ENCODE data around the gene THAP10.

The THAP10 gene

DNA sequence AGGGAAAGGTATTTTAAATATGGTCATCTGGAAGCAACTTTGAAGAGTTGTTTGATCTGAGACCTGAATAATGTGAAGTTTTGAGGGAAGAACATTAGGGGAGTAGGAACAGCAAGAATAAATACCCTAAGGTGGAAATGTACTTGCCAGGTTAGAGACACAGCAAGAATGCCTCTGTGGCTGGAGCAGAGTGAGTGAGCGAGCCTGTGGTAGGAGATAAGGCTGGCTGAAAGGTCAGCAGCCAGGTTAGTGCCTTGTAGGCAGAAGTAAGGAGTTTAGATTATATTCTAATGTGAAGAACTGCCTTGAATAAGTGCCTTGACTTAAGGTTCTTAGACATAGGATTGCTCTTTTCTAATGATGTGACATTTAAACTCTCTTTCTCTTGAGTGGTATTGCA, 18.7 kb upstream of the THAP10 start:
- DNase-seq (ENCODE audit: extremely low spot score), result no peak
- POLR2A ChIA-PET, result no interaction called here

DNA sequence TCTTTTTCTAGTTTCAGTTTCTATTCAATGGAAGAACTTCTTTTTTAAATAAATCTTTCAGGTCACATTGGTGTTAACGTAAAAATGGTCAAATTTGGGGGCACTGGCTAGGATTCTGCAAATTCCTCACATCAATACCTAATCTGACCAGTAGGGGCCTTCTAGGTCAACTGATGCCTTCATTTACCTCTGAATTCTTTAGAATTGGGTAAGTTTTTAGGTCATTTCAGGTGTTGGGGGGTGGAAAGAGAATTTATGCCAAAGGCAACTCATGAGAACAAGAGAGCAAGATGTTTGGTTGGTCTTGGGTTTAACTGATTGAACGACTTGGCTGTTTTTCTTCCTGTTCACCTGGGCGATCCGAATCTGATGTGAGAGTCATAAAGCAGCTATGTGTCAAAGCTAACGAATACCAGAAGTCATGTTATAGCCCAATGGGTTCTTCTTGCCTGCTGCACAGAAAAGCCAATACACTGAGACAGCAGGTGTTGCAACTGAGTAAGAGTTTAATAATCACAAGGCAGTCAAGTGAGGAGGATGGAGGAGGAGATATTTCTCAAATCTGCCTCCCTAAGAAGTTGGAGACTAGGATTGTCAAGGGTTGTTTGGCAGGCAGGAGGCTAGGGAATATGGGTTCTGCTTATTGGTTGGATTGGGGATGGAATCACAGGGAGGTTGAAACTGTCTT, 15.7 kb upstream of the THAP10 start:
- TF ChIP-seq CTCF (IDR thresholded peaks at IDR 0.05; ENCODE audit: control extremely low read depth, extremely low read depth, low read depth, missing control alignments), result no peak
- ChIA-PET CTCF (no interaction called here), POLR2A (no interaction called here)
- DNase-seq (ENCODE audit: extremely low spot score), result no peak

More for the DNA sequence above, 18.7 kb upstream of the THAP10 start:
- CTCF ChIA-PET, result no interaction called here
- TF ChIP-seq CTCF (IDR thresholded peaks at IDR 0.05; ENCODE audit: control extremely low read depth, extremely low read depth, low read depth, missing control alignments), result no peak

- no peak for DNase-seq (ENCODE audit: extremely low spot score)
- TF ChIP-seq CTCF (IDR thresholded peaks at IDR 0.05; ENCODE audit: control extremely low read depth, extremely low read depth, low read depth, missing control alignments), result no peak
- POLR2A ChIA-PET, result no interaction called here
- CTCF ChIA-PET, result interaction anchor here (1.8 kb wide), 2 partner anchors 11 to 13 kb away, joined by 3 to 5 read pairs; no protein-coding TSS in a partner anchor
Observed at GRCh38 chr15:70906842-70907241, 14.6 kb upstream of the THAP10 start.

DNA sequence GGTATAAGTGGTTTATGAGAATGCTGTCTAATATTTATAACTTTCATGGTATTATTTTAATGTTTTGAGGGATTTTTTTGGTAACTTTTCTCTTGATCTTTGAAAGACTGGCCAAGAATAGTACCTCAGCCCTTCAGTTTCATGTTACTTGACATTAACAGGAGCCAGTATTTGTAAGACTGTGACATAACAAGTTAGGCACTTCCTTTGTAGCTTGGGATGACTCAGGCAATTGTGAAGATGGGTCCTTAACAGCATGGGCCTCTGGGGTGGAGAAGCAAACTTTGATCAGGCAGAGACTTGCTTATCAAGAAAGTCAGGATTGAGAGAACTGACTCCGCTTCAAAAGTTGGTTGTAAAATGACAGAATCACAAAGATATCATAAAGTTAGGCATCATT, 9.9 kb upstream of the THAP10 start:
- no peak for DNase-seq (ENCODE audit: extremely low spot score)
- ChIA-PET POLR2A (no interaction called here), CTCF (no interaction called here)
- TF ChIP-seq CTCF (IDR thresholded peaks at IDR 0.05; ENCODE audit: control extremely low read depth, extremely low read depth, low read depth, missing control alignments), result no peak

DNA sequence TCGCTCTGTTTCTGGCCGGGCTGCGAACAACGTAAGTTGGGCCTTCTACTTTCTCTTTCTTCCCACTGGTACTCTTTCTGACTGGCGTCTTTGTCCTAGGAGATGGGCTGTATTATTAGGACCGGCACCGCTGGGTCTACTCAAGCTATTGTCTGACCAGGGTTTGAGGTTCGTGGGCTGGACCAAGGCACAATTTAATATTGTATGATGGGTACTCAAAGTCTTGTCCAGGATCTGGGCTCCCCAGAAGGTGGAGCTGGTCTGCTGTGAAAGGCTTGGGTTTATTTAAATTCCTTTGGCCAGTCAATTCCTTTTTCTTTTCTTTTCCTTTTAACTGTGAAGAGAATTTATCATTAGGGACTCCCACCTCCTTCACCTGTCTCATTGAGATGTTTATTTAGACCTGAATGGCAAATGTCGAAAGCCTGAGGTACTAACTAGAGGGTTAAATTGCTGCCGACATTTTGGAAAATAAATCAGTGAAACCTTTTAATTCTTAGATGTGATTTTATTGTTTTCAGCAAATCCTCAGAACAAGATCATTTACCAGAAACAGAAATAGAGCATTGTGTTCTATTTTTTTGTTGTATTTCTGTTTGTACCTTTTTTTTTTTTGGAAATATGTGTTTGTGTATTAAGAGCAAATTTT, 803 bp upstream of the THAP10 start:
- peak; percentile 38 for DNase-seq (ENCODE audit: extremely low spot score)
- POLR2A ChIA-PET, result no interaction called here
- CTCF ChIA-PET, result interaction anchor here (1.2 kb wide), 1 partner anchor 8 kb away, joined by 3 read pairs; no protein-coding TSS in a partner anchor
- peak; percentile 56 for TF ChIP-seq CTCF (IDR thresholded peaks at IDR 0.05; ENCODE audit: control extremely low read depth, extremely low read depth, low read depth, missing control alignments)

DNA sequence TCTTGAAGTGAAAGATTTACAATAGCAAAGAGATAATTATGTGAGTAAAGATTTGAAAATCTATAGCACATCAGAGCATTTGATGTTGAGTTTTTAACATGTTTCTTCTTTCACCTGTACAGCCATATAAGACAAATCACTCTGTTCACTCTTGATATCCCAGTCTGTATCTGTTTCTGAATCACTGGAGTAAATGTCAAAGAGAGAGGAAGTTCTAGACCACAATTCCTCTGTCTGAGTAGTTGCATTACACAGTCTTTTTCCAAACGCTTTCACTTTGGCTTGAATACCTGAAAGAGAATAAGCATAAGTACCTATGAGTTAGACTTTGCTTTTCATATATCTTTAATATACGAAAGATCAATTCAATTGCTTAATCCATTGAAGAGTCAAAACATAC, 9.9 kb downstream of the THAP10 start:
- CTCF ChIA-PET, result interaction anchor here (2.4 kb wide), 1 partner anchor 13 kb away, joined by 7 read pairs; no protein-coding TSS in a partner anchor
- DNase-seq (ENCODE audit: extremely low spot score), result no peak
- POLR2A ChIA-PET, result no interaction called here
- TF ChIP-seq CTCF (IDR thresholded peaks at IDR 0.05; ENCODE audit: control extremely low read depth, extremely low read depth, low read depth, missing control alignments), result no peak
